ENCODE data around the gene CHST11.

GRCh38 chr12:104652910-104653309, 196.2 kb downstream of the CHST11 start:
- TF ChIP-seq POLR2AphosphoS5 (IDR thresholded peaks at IDR 0.05; ENCODE audit: borderline replicate concordance, low read depth, low read length) (no peak), EZH2 (IDR thresholded peaks at IDR 0.05) (no peak), FOXP2 (optimal IDR thresholded peaks at IDR 0.05; ENCODE audit: control extremely low read depth, extremely low read length, insufficient read depth) (no peak)
